Neural progenitor cell (in vitro differentiated cells): Measurements from ENCODE around the gene ASTN2. TPM values are rescaled to one million over a fixed set of nuclear protein-coding genes. Genes with fewer than 3 reads are reported as not detected.

Source experiments
- DNase-seq: peaks from one replicate; pipeline ENCODE4 v3.0.0-alpha.2; 2016; ENCODE audit warnings: low spot score
- H2AFZ ChIP-seq: fragments of 200-600 bp; sonication (generic); replicated peaks from 2 replicates; pipeline ENCODE4 v1.6.1; 2016; ENCODE audit warnings: antibody characterized with exemption
- H3F3A ChIP-seq: fragments of 200-600 bp; sonication (generic); 2 replicates; pipeline ENCODE4 v1.6.1; 2016; ENCODE audit warnings: antibody characterized with exemption, low read depth
- H3K27ac ChIP-seq: fragments of 200-600 bp; sonication (generic); 2 replicates; pipeline ENCODE4 v1.5.1; 2016; ENCODE audit warnings: mild to moderate bottlenecking
- H3K27me3 ChIP-seq: fragments of 200-600 bp; sonication (generic); 2 replicates; pipeline ENCODE4 v1.6.1; 2016; ENCODE audit warnings: mild to moderate bottlenecking, moderate library complexity
- H3K36me3 ChIP-seq: fragments of 200-600 bp; sonication (generic); 2 replicates; pipeline ENCODE4 v1.5.1; 2016
- H3K4me1 ChIP-seq: fragments of 200-600 bp; sonication (generic); 2 replicates; pipeline ENCODE4 v1.6.1; 2016; ENCODE audit warnings: mixed run types
- H3K4me2 ChIP-seq: fragments of 200-600 bp; sonication (generic); 2 replicates; pipeline ENCODE4 v1.6.1; 2016
- H3K4me3 ChIP-seq: fragments of 200-600 bp; sonication (generic); 2 replicates; pipeline ENCODE4 v1.5.1; 2016
- H3K79me2 ChIP-seq: fragments of 200-600 bp; sonication (generic); 2 replicates; pipeline ENCODE4 v1.6.1; 2016; ENCODE audit warnings: low read depth
- H3K9ac ChIP-seq: fragments of 200-600 bp; sonication (generic); 2 replicates; pipeline ENCODE4 v1.6.1; 2016
- H3K9me3 ChIP-seq: fragments of 200-600 bp; sonication (generic); 2 replicates; pipeline ENCODE4 v1.5.1; 2016; ENCODE audit warnings: low read depth
- H4K20me1 ChIP-seq: fragments of 200-600 bp; sonication (generic); 2 replicates; pipeline ENCODE4 v1.6.1; 2016; ENCODE audit warnings: low read depth
- H3K27ac Mint-ChIP-seq: 3 replicates; pipeline ENCODE4 v1.8.0; 2021; ENCODE audit warnings: mixed read lengths
- H3K27me3 Mint-ChIP-seq: 2 replicates; pipeline ENCODE4 v1.8.0; 2022; ENCODE audit warnings: low read depth, mild to moderate bottlenecking, inconsistent platforms, moderate library complexity, mixed read lengths; ENCODE audit not compliant: insufficient read depth
- H3K36me3 Mint-ChIP-seq: 3 replicates; pipeline ENCODE4 v1.8.0; 2021; ENCODE audit warnings: mixed read lengths
- H3K4me1 Mint-ChIP-seq: 3 replicates; pipeline ENCODE4 v1.8.0; 2021; ENCODE audit warnings: mixed read lengths
- H3K4me3 Mint-ChIP-seq: 3 replicates; pipeline ENCODE4 v1.8.0; 2021; ENCODE audit warnings: mild to moderate bottlenecking, moderate library complexity, mixed read lengths
- H3K9me3 Mint-ChIP-seq: 3 replicates; pipeline ENCODE4 v1.8.0; 2020; ENCODE audit warnings: mixed read lengths
- CTCF ChIP-seq: fragments of 200-600 bp; sonication (generic); IDR thresholded peaks from 2 replicates; pipeline ENCODE4 v1.5.1; 2017; ENCODE audit warnings: antibody characterized with exemption, mild to moderate bottlenecking
- EZH2 ChIP-seq: fragments of 200-600 bp; sonication (generic); IDR thresholded peaks from 2 replicates; pipeline ENCODE4 v1.6.1; 2017; ENCODE audit warnings: antibody characterized with exemption, mild to moderate bottlenecking, moderate library complexity
- EZH2phosphoT487 ChIP-seq: fragments of 200-600 bp; sonication (generic); IDR thresholded peaks from 2 replicates; pipeline ENCODE4 v1.6.1; 2017; ENCODE audit warnings: antibody characterized with exemption
- total RNA-seq: library from RNA; depleted of rRNA; stranded (reverse); fragments of >200 nt; gene quantifications from 2 replicates; pipeline ENCODE4 v1.2.3, GENCODE V29; 2015; ENCODE audit warnings: low replicate concordance

ASTN2 gene
- total RNA-seq, 1 donor from 2014 or later = 8.0 TPM

GRCh38 chr9:116543731-116544400 is 871.0 kb downstream of the ASTN2 start:
- H3K4me1 ChIP-seq = no peaks in the 10 kb centered on the region
- no peaks in the 10 kb centered on the region for H3F3A ChIP-seq
- H3K27ac Mint-ChIP-seq = no peak overlapping the region
- H4K20me1 ChIP-seq = no peaks in the 10 kb centered on the region
- H3K4me1 Mint-ChIP-seq = peaks cover under 1% of the 10 kb centered on the region
- H3K27ac ChIP-seq = no peak overlapping the region
- H3K9me3 ChIP-seq = no peaks in the 10 kb centered on the region
- no peaks in the 10 kb centered on the region for H3K36me3 ChIP-seq
- no peak overlapping the region for H3K4me2 ChIP-seq
- H3K27me3 Mint-ChIP-seq = no peaks in the 10 kb centered on the region
- no peaks in the 10 kb centered on the region for H3K27me3 ChIP-seq
- no peak overlapping the region for H2AFZ ChIP-seq
- H3K36me3 Mint-ChIP-seq = no peaks in the 10 kb centered on the region
- H3K9ac ChIP-seq = no peak overlapping the region
- no peak overlapping the region for H3K4me3 ChIP-seq
- TF ChIP-seq CTCF (no peak), EZH2phosphoT487 (no peak), EZH2 (no peak)
- H3K9me3 Mint-ChIP-seq = no peaks in the 10 kb centered on the region
- DNase-seq = no peak
- no peak overlapping the region for H3K4me3 Mint-ChIP-seq
- H3K79me2 ChIP-seq = no peaks in the 10 kb centered on the region

- H4K20me1 ChIP-seq = no peaks in the 10 kb centered on the region
- H3K27ac Mint-ChIP-seq = no peak overlapping the region
- no peaks in the 10 kb centered on the region for H3F3A ChIP-seq
- no peaks in the 10 kb centered on the region for H3K79me2 ChIP-seq
- H3K36me3 Mint-ChIP-seq = no peaks in the 10 kb centered on the region
- no peak overlapping the region for H3K9ac ChIP-seq
- no peaks in the 10 kb centered on the region for H3K36me3 ChIP-seq
- H3K4me3 Mint-ChIP-seq = no peak overlapping the region
- H2AFZ ChIP-seq = no peak overlapping the region
- no peak for TF ChIP-seq EZH2
- no peak for TF ChIP-seq CTCF
- TF ChIP-seq EZH2phosphoT487 = no peak
- H3K27ac ChIP-seq = no peak overlapping the region
- no peaks in the 10 kb centered on the region for H3K9me3 ChIP-seq
- no peaks in the 10 kb centered on the region for H3K27me3 Mint-ChIP-seq
- no peak overlapping the region for H3K4me3 ChIP-seq
- DNase-seq = no peak
- no peaks in the 10 kb centered on the region for H3K27me3 ChIP-seq
- H3K4me1 ChIP-seq = no peaks in the 10 kb centered on the region
- H3K4me2 ChIP-seq = no peak overlapping the region
- peaks cover 9% of the 10 kb centered on the region for H3K9me3 Mint-ChIP-seq
- H3K4me1 Mint-ChIP-seq = no peaks in the 10 kb centered on the region
Measured at GRCh38 chr9:116541402-116541801, 873.5 kb downstream of the ASTN2 start.

- Histone ChIP-seq H3K27me3 (no peaks in the 10 kb centered on the region), H3K4me2 (no peak overlapping the region), H3K9ac (no peak overlapping the region), H3K27ac (no peak overlapping the region), H3F3A (no peaks in the 10 kb centered on the region), H2AFZ (no peak overlapping the region), H3K4me1 (no peaks in the 10 kb centered on the region), H4K20me1 (no peaks in the 10 kb centered on the region), H3K4me3 (no peak overlapping the region), H3K36me3 (no peaks in the 10 kb centered on the region), H3K9me3 (no peaks in the 10 kb centered on the region), H3K79me2 (no peaks in the 10 kb centered on the region)
- DNase-seq = no peak
- Mint-ChIP-seq H3K4me3 (no peak overlapping the region), H3K27me3 (peaks cover 3% of the 10 kb centered on the region), H3K36me3 (no peaks in the 10 kb centered on the region), H3K27ac (no peak overlapping the region), H3K4me1 (no peaks in the 10 kb centered on the region), H3K9me3 (peaks cover 16% of the 10 kb centered on the region)
- TF ChIP-seq CTCF (no peak), EZH2phosphoT487 (no peak), EZH2 (no peak)
Measured at GRCh38 chr9:116539549-116539948, 875.3 kb downstream of the ASTN2 start.
